Calu3 (cell line): ENCODE measurements around the gene PAPPA2. TPM values are rescaled to one million over a fixed set of nuclear protein-coding genes. Genes with fewer than 3 reads are reported as not detected.

ENCODE experiments used
- BruUV-seq: library from RNA; stranded (reverse); fragments of 400-500 nt; replicated peaks from 2 replicates; lab custom pipeline; 2021; lab: Mats Ljungman, UMichigan
- CTCF ChIA-PET: fragments of 300-600 bp; sonication (Branson Sonifier 250); formaldehyde crosslinking; loops from one replicate; lab custom pipeline; 2022; ENCODE audit warnings: antibody characterized with exemption; lab: Charles Lee
- DNase-seq: peaks from one replicate; pipeline ENCODE4 v3.0.0; 2022
- H3K27ac Mint-ChIP-seq: one replicate; pipeline ENCODE4 v1.8.0; 2022; ENCODE audit warnings: mixed read lengths; ENCODE audit not compliant: unreplicated experiment
- H3K27me3 Mint-ChIP-seq: one replicate; pipeline ENCODE4 v1.8.0; 2022; ENCODE audit warnings: mixed read lengths; ENCODE audit not compliant: unreplicated experiment
- H3K36me3 Mint-ChIP-seq: one replicate; pipeline ENCODE4 v1.8.0; 2022; ENCODE audit warnings: mild to moderate bottlenecking, moderate library complexity, mixed read lengths; ENCODE audit not compliant: insufficient read depth, unreplicated experiment
- H3K4me1 Mint-ChIP-seq: one replicate; pipeline ENCODE4 v1.8.0; 2022; ENCODE audit warnings: mild to moderate bottlenecking, low read depth, mixed read lengths; ENCODE audit not compliant: unreplicated experiment
- H3K4me3 Mint-ChIP-seq: one replicate; pipeline ENCODE4 v1.8.0; 2022; ENCODE audit warnings: mild to moderate bottlenecking, low read depth, moderate library complexity, mixed read lengths; ENCODE audit not compliant: unreplicated experiment
- H3K9me3 Mint-ChIP-seq: one replicate; pipeline ENCODE4 v1.8.0; 2022; ENCODE audit warnings: low read depth, mixed read lengths; ENCODE audit not compliant: unreplicated experiment
- CTCF ChIP-seq: fragments of 200-600 bp; IDR thresholded peaks from one replicate; pipeline ENCODE4 v1.8.0; 2022; ENCODE audit warnings: antibody characterized with exemption; ENCODE audit not compliant: unreplicated experiment
- intact Hi-C: fragments of 100-400 bp; cut with micrococcal nuclease; formaldehyde crosslinking; loops from one replicate; pipeline ENCODE4 v1.10.0; 2022; ENCODE audit not compliant: unreplicated experiment
- total RNA-seq: library from RNA; stranded (reverse); gene quantifications from 2 replicates; pipeline ENCODE4 v1.2.3, GENCODE V29; 2022

The PAPPA2 gene
- total RNA-seq, 1 experiment from 2014 or later, result 0.14 TPM

GRCh38 chr1:176789571-176790090 lies 326.7 kb downstream of the PAPPA2 start:
- no peak for TF ChIP-seq CTCF
- intact Hi-C loops, result no loop called here
- no peak for DNase-seq
- Mint-ChIP-seq H3K4me1 (no peaks in the 10 kb centered on the region), H3K36me3 (no peaks in the 10 kb centered on the region), H3K27ac (no peak overlapping the region), H3K4me3 (no peak overlapping the region), H3K9me3 (no peaks in the 10 kb centered on the region), H3K27me3 (peaks cover 17% of the 10 kb centered on the region)
- BruUV-seq, result no TSS peak
- CTCF ChIA-PET, result no interaction called here

- no peaks in the 10 kb centered on the region for H3K9me3 Mint-ChIP-seq
- intact Hi-C loops, result no loop called here
- H3K27ac Mint-ChIP-seq, result no peak overlapping the region
- no peaks in the 10 kb centered on the region for H3K4me1 Mint-ChIP-seq
- CTCF ChIA-PET, result no interaction called here
- no peak for DNase-seq
- no TSS peak for BruUV-seq
- H3K27me3 Mint-ChIP-seq, result peaks cover 22% of the 10 kb centered on the region
- no peaks in the 10 kb centered on the region for H3K36me3 Mint-ChIP-seq
- TF ChIP-seq CTCF, result no peak
- no peak overlapping the region for H3K4me3 Mint-ChIP-seq
Observed at GRCh38 chr1:176790786-176791185, 327.8 kb downstream of the PAPPA2 start.

- Mint-ChIP-seq H3K4me1 (no peaks in the 10 kb centered on the region), H3K27me3 (peaks cover 14% of the 10 kb centered on the region), H3K9me3 (no peaks in the 10 kb centered on the region), H3K27ac (no peak overlapping the region), H3K4me3 (no peak overlapping the region), H3K36me3 (no peaks in the 10 kb centered on the region)
- no peak for TF ChIP-seq CTCF
- DNase-seq, result no peak
- BruUV-seq, result no TSS peak
- intact Hi-C loops, result no loop called here
- CTCF ChIA-PET, result no interaction called here
Observed at GRCh38 chr1:176791906-176792305, 328.9 kb downstream of the PAPPA2 start.

GRCh38 chr1:176794897-176795508 lies 332.0 kb downstream of the PAPPA2 start:
- Mint-ChIP-seq H3K36me3 (no peaks in the 10 kb centered on the region), H3K4me1 (no peaks in the 10 kb centered on the region), H3K4me3 (no peak overlapping the region), H3K27ac (no peak overlapping the region), H3K27me3 (peaks cover 14% of the 10 kb centered on the region), H3K9me3 (no peaks in the 10 kb centered on the region)
- intact Hi-C loops, result no loop called here
- BruUV-seq, result no TSS peak
- no peak for TF ChIP-seq CTCF
- DNase-seq, result no peak
- CTCF ChIA-PET, result no interaction called here
